HFF-Myc (cell line): Measurements from ENCODE around the gene MBP.

Source experiments
- DNase-seq: peaks from one replicate; pipeline ENCODE4 v3.0.0-alpha.2; 2011; ENCODE audit warnings: low read depth; ENCODE audit errors: extremely low read depth
- H3K4me3 ChIP-seq: replicated peaks from 2 replicates; pipeline ENCODE4 v1.5.1; 2011; ENCODE audit warnings: low read depth, mild to moderate bottlenecking, control low read depth, low read length
- TF ChIP-seq, protein P1 (sequence below): IDR thresholded peaks from 2 replicates; pipeline ENCODE4 v1.5.1; 2012; ENCODE audit warnings: mild to moderate bottlenecking, low read depth, low read length, control low read depth; ENCODE audit errors: missing control alignments

Gene MBP

DNA sequence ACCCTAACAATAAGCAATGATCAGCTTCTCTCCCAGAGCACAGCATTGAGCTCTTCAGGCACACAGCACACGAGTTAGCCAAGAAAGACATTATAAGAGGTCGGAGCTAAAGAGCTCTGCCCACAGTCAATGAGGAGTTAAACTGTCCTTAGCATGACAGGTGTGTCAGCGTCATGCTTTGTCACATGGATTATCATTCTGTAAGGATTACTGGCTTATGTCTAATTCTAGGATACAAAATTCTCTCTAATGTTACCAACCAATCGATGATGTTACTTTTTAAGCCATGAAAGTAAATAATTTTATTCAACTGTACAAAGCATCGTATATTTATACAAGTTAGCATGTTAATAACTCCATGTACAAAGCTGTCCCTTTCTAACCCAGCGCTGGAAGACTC lies 201.4 kb downstream of the MBP start:
- TF ChIP-seq, protein P1, sequence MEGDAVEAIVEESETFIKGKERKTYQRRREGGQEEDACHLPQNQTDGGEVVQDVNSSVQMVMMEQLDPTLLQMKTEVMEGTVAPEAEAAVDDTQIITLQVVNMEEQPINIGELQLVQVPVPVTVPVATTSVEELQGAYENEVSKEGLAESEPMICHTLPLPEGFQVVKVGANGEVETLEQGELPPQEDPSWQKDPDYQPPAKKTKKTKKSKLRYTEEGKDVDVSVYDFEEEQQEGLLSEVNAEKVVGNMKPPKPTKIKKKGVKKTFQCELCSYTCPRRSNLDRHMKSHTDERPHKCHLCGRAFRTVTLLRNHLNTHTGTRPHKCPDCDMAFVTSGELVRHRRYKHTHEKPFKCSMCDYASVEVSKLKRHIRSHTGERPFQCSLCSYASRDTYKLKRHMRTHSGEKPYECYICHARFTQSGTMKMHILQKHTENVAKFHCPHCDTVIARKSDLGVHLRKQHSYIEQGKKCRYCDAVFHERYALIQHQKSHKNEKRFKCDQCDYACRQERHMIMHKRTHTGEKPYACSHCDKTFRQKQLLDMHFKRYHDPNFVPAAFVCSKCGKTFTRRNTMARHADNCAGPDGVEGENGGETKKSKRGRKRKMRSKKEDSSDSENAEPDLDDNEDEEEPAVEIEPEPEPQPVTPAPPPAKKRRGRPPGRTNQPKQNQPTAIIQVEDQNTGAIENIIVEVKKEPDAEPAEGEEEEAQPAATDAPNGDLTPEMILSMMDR, result no peak
- no peak overlapping the region for H3K4me3 ChIP-seq
- DNase-seq, result no peak
